ENCODE results near the gene DPP9. TPM values are rescaled to one million over a fixed set of nuclear protein-coding genes. Genes with fewer than 3 reads are reported as not detected.

The DPP9 gene
- total RNA-seq, 2 donors from 2014 or later: 67.9 to 73.8 TPM

GRCh38 chr19:4713384-4713951, 10.2 kb downstream of the DPP9 start:
- DNase-seq (ENCODE audit: low spot score) (no peak), ATAC-seq (ENCODE audit: insufficient number of reproducible peaks, low FRiP score, low read depth) (peak; percentile 40)
- H3K36me3 ChIP-seq: peaks cover 38% of the 10 kb centered on the region
- H3K4me1 ChIP-seq (ENCODE audit: control insufficient read depth in 1 of 2, low read depth in 2 of 2): peaks cover 23 to 59% of the 10 kb centered on the region in 2 donors
- H3K9me3 ChIP-seq: no peaks in the 10 kb centered on the region
- no peaks in the 10 kb centered on the region for H3K27me3 ChIP-seq (replicated peaks; ENCODE audit: insufficient read depth)
- no peak for TF ChIP-seq CTCF (IDR thresholded peaks at IDR 0.05)
- H3K27ac ChIP-seq: peak overlapping the region; percentile 56 to 75
- peak overlapping the region; percentile 25 for H3K4me3 ChIP-seq

DNA sequence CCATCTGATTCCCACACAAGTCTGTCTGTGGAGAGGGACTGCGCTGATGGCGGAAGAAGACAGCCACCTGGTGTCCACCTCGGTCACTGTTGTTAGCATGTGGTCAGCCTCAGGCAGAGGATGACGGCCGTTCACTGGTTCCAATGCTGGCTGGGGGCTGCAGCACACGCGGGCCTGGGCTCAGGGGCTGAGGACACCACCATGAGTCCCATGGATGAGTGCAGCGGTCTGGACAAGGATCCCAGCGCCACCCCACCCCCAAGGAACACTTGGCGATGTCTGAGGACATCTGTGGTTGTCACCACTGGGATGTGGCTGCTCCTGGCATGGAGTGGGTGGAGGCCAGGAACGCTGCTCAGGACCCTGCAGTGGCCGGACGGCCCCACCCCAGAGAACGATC, 10.9 kb downstream of the DPP9 start:
- H3K27me3 ChIP-seq (replicated peaks; ENCODE audit: insufficient read depth): no peaks in the 10 kb centered on the region
- H3K9me3 ChIP-seq: no peaks in the 10 kb centered on the region
- H3K4me3 ChIP-seq: no peak overlapping the region
- TF ChIP-seq CTCF (IDR thresholded peaks at IDR 0.05): no peak
- ATAC-seq (ENCODE audit: insufficient number of reproducible peaks, low FRiP score, low read depth) (no peak), DNase-seq (ENCODE audit: low spot score) (no peak)
- H3K36me3 ChIP-seq: peaks cover 32% of the 10 kb centered on the region
- peaks cover 27 to 66% of the 10 kb centered on the region in 2 donors for H3K4me1 ChIP-seq (ENCODE audit: control insufficient read depth in 1 of 2, low read depth in 2 of 2)
- peak overlapping the region; percentile 56 to 75 for H3K27ac ChIP-seq

- TF ChIP-seq CTCF (IDR thresholded peaks at IDR 0.05): no peak
- Histone ChIP-seq H3K9me3 (no peaks in the 10 kb centered on the region), H3K27me3 (replicated peaks; ENCODE audit: insufficient read depth) (no peaks in the 10 kb centered on the region), H3K4me3 (no peak overlapping the region), H3K36me3 (peaks cover 19% of the 10 kb centered on the region), H3K4me1 (ENCODE audit: control insufficient read depth in 1 of 2, low read depth in 2 of 2) (peaks cover 32 to 71% of the 10 kb centered on the region in 2 donors), H3K27ac (peak overlapping the region in 1 of 2 donors; percentile 67)
- ATAC-seq (ENCODE audit: insufficient number of reproducible peaks, low FRiP score, low read depth) (no peak), DNase-seq (ENCODE audit: low spot score) (no peak)
These were observed 12.4 kb downstream of the DPP9 start for GRCh38 chr19:4711211-4711610.

DNA sequence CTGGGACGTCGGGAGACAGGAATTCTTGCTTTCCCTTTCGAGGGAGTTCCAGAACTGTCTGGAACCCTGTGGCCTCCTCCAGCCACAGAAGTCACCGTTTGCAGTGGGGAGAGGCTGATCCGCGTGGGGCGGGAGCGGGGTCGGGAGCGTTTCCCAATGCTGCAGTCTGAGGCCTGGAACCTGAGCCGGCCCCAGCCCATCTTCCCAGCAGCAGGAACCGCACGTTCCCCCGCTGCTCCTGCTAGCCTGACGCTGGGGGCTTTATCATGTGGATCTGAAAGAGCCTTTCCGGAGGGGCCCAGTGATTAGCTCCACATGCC, 13.4 kb downstream of the DPP9 start:
- no peak for ATAC-seq (ENCODE audit: insufficient number of reproducible peaks, low FRiP score, low read depth)
- no peak for DNase-seq (ENCODE audit: low spot score)
- H3K27ac ChIP-seq: peak overlapping the region; percentile 67 to 77
- H3K36me3 ChIP-seq: peaks cover 19% of the 10 kb centered on the region
- TF ChIP-seq CTCF (IDR thresholded peaks at IDR 0.05): no peak
- H3K4me1 ChIP-seq (ENCODE audit: control insufficient read depth in 1 of 2, low read depth in 2 of 2): peaks cover 29 to 62% of the 10 kb centered on the region in 2 donors
- H3K27me3 ChIP-seq (replicated peaks; ENCODE audit: insufficient read depth): no peaks in the 10 kb centered on the region
- no peaks in the 10 kb centered on the region for H3K9me3 ChIP-seq
- H3K4me3 ChIP-seq: no peak overlapping the region

- Histone ChIP-seq H3K4me3 (peak overlapping the region; percentile 18), H3K4me1 (ENCODE audit: control insufficient read depth in 1 of 2, low read depth in 2 of 2) (peaks cover 29 to 59% of the 10 kb centered on the region in 2 donors), H3K27ac (peak overlapping the region; percentile 67 to 77), H3K27me3 (replicated peaks; ENCODE audit: insufficient read depth) (no peaks in the 10 kb centered on the region), H3K9me3 (no peaks in the 10 kb centered on the region), H3K36me3 (peaks cover 22% of the 10 kb centered on the region)
- TF ChIP-seq CTCF (IDR thresholded peaks at IDR 0.05): no peak
- ATAC-seq (ENCODE audit: insufficient number of reproducible peaks, low FRiP score, low read depth) (no peak), DNase-seq (ENCODE audit: low spot score) (no peak)
These were observed 14.0 kb downstream of the DPP9 start for GRCh38 chr19:4709440-4710280.

All from thoracic aorta (tissue), 2 donors.